Pancreas (tissue), 10 donors: ENCODE results near the gene ZNF800. TPM values are rescaled to one million over a fixed set of nuclear protein-coding genes. Genes with fewer than 3 reads are reported as not detected.

Source experiments
- ATAC-seq, 4 donors: fragments of 200-7000 bp; cut with Tn5 transposase; one replicate each; pipeline versions ENCODE4 v1.8.0 to v1.9.1; 2020; ENCODE audit warnings: mild to moderate bottlenecking in 4 of 4, moderate library complexity in 4 of 4
- DNase-seq, 6 donors: peaks; one replicate each; pipeline ENCODE4 v3.0.0-alpha.2; 2020
- FAIRE-seq: peaks from 2 replicates; lab custom pipeline; 2012; peaks lifted over from hg19 to GRCh38; lab: Jason Lieb, UNC
- H3K27ac ChIP-seq, 4 donors: fragments of 200-600 bp; sonication (generic); 1 replicate in 3 of 4; 2 replicates in 1 of 4; pipeline versions ENCODE4 v1.5.0 to v1.8.0; 2020
- H3K27me3 ChIP-seq, 4 donors: fragments of 200-600 bp; one replicate each; pipeline ENCODE4 v1.8.0; 2021
- H3K36me3 ChIP-seq, 3 donors: fragments of 200-600 bp; sonication (generic) in 1 of 3; one replicate each; pipeline versions ENCODE4 v1.5.0 to v1.8.0; 2020 to 2021
- H3K4me1 ChIP-seq, 3 donors: fragments of 200-600 bp; one replicate each; pipeline ENCODE4 v1.8.0; 2021
- H3K4me3 ChIP-seq, 4 donors: fragments of 200-600 bp; sonication (generic) in 2 of 4; one replicate each; pipeline versions ENCODE4 v1.5.0 to v1.8.0; 2020 to 2021
- H3K9me3 ChIP-seq, 4 donors: fragments of 200-600 bp; one replicate each; pipeline ENCODE4 v1.8.0; 2021
- CTCF ChIP-seq, 4 donors: fragments of 200-600 bp; sonication (generic) in 3 of 4; IDR thresholded peaks; one replicate each; pipeline versions ENCODE4 v1.5.0 to v1.8.0; 2021; ENCODE audit warnings: antibody characterized with exemption in 4 of 4
- WGBS, 2 donors: extraction: QIAGEN DNeasy Blood & Tissue Kit; methylation state at CpG; one replicate each; pipeline ENCODE4 v1.1.7; 2013; 5-methylcytosine and 5-hydroxymethylcytosine counted together
- intact Hi-C, 3 donors: fragments of 100-400 bp; cut with DNase I; formaldehyde crosslinking; loops; one replicate each; pipeline versions ENCODE4 v1.11.1 to v1.14.2; 2022
- polyA plus RNA-seq, 2 donors: library from polyadenylated mRNA; stranded (reverse); fragments of 200-250 nt; gene quantifications; one replicate each; pipeline ENCODE4 v1.2.3, GENCODE V29; 2013
- total RNA-seq, 6 donors: library from RNA; stranded (reverse); fragmentation: NEBNext Ultra II Directional in 4 of 6; extraction: Animal tissue kit (Norgen Biotek cat#: 25700) in 4 of 6; gene quantifications; one replicate each; pipeline versions ENCODE4 v1.2.1 to v1.2.4, GENCODE V29; 2021 to 2023
- donor health status: healthy with polysubstance abuse.
- donor health status: DM: no; HTN: no; CAD: no; lungs with moderate emphysema.
- donor health status: DM: no; HTN: no; CAD: no.
- donor health status: control.
- donor health status: control.
- donor health status: Bipolar disorder and iron deficiency.
- donor health status: DM: yes; HTN: yes; CAD: no.
- donor health status: DM: no; HTN: no; CAD: no.
- donor health status: DM: no; HTN: no; CAD: no.
- donor health status: DM: yes; HTN: yes; CAD: no.

The ZNF800 gene
- total and polyA plus RNA-seq, 8 donors = 6.0 to 19.7 (median 13.9) TPM

DNA sequence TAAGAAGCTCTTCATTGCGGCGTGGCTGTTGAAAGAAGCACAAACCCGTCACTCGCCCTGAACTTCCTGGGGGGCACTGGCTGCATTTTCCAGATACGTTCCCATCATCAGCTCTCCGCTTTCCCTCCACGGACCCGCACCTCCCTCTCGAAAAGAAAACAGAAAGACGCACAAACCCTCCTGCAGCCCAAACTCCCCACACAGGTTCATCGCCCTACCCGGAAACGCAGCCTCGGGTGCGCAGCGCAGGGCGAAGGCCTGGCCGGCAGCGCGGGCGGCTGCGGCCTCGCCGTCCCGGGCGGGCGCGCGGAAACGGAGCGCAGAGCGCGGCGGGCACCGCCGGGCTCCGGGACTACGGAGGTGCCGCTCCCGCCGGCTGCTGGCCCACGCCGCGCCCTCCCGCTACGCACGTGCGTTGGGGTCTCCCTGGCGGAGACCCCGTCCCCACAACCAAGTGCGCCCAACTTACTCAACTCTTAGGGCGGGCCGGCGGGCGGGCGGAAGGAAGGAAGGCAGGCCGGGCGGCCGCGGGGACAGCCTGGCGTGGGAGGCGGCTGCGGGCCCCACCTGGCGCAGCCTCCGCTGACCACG is 822 bp downstream of the ZNF800 start:
- no peaks in the 10 kb centered on the region for H3K36me3 ChIP-seq
- 0 to 1% methylated on average over 45 to 66 of the region's 66 CpGs for WGBS, 2 donors
- peak overlapping the region; percentile 84 to 98 (median 94) for H3K4me3 ChIP-seq
- ATAC-seq = peak; percentile 40 to 67 (median 52)
- peak in 4 of 6 donors; percentile 20 to 78 (median 40) for DNase-seq
- intact Hi-C loops = no loop called here
- H3K4me1 ChIP-seq = peaks cover 0 to 20% (median 18%) of the 10 kb centered on the region in 3 donors
- no peak for FAIRE-seq
- TF ChIP-seq CTCF (IDR thresholded peaks at IDR 0.05) = no peak
- H3K9me3 ChIP-seq = no peaks in the 10 kb centered on the region
- no peaks in the 10 kb centered on the region for H3K27me3 ChIP-seq
- H3K27ac ChIP-seq = peak overlapping the region; percentile 94 to 98 (median 95)

DNA sequence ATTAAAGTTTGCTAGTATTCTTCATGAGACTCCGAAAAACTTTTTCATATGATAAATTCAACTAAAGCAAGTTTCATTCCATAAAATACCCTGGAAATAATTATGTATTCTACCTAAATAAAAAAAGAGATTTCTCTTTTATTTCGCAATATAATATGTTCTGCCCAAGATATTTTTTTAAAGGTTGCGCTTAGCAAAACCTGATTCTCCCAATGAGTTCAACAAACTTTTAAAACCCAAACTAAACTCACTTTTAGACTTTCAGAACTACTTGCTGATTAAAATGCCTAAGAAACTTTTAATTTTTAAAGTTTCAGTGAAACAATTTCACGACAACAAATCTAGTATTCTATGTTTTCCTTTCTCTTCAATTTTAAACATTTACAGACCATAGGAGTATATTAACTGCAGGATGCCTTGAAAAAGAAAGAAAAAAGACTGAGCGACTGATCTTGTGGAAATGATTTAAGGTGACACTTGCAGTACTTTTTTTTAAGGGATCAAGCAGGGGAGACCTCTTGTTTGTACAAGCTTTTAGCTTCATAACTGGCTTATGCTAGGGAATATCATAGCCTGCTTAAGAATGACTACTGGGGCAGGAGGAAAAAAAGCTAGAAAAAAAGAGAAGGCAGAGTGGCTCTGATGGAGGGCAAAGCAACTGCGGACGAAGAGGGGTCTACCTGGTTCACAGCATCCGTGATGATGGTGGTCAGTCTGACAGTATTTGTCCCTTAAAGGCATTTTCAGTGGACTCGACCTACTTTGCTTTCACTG is 1.5 kb downstream of the ZNF800 start:
- peaks cover 0 to 25% (median 18%) of the 10 kb centered on the region in 3 donors for H3K4me1 ChIP-seq
- DNase-seq (no peak), ATAC-seq (no peak)

DNA sequence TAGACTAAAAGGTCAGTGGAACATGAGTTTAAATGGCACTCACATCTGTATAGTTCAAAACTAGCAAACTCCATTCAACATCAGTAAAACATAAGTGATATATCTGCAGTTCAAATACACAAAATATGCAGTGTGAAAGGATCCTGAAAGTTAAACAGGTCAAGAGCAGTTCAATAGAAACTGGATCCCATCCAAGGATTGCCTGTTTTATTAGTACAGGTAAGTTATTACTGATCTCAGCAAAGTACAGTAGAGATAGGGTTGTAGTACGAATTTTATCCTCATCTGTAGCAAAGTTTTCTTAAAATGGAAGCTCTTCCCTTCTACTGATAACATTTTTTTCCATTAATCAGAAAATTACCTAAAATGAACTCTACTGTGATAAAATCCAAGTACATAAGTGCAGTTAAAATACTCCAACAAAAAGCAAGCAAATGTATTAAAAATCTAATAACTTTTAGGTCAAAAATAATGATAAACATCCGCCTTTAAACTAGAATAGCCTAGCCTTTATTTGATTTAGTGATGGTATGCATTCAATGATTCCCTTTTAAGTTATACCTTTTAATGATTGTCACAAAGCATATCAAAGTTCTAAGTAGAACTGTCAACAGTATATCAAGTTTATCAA is 2.2 kb downstream of the ZNF800 start:
- DNase-seq = no peak

More for the DNA sequence above, 1.5 kb downstream of the ZNF800 start:
- no peak for TF ChIP-seq CTCF (IDR thresholded peaks at IDR 0.05)
- 34 to 35% methylated on average over 9 of the region's 9 CpGs for WGBS, 2 donors
- intact Hi-C loops = no loop called here
- H3K27me3 ChIP-seq = no peaks in the 10 kb centered on the region
- H3K9me3 ChIP-seq = no peaks in the 10 kb centered on the region
- FAIRE-seq = no peak
- peak overlapping the region; percentile 84 to 98 (median 94) for H3K4me3 ChIP-seq
- peak overlapping the region in 3 of 4 donors; percentile 94 to 98 (median 96) for H3K27ac ChIP-seq
- H3K36me3 ChIP-seq = no peaks in the 10 kb centered on the region

DNA sequence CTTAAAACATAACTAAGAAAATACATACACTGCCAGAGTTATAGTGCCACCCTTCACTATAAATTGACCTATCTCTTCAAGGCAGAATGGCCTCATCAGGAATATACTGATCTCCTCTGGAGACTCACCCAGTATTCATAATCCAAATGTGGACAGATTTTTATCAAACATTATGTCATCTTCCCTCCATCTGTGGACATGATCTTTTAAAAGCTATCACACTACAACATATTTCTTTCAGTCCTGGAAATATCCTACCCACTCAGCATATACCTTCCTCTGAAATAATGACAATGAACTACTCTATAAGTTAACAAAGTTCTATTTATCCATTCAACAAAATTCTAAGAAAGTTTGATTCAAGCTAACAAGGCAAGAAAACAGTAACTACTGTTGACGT is 3.2 kb downstream of the ZNF800 start:
- H3K27me3 ChIP-seq = no peaks in the 10 kb centered on the region
- no peak for TF ChIP-seq CTCF (IDR thresholded peaks at IDR 0.05)
- no peak for ATAC-seq
- no peaks in the 10 kb centered on the region for H3K36me3 ChIP-seq
- H3K4me3 ChIP-seq = no peak overlapping the region
- H3K9me3 ChIP-seq = no peaks in the 10 kb centered on the region
- peaks cover 0 to 25% (median 18%) of the 10 kb centered on the region in 3 donors for H3K4me1 ChIP-seq
- WGBS, 2 donors = 77 to 88% methylated on average over 1 of the region's 1 CpG
- FAIRE-seq = no peak
- intact Hi-C loops = loop anchor here in 1 of 3 donors (5.0 kb wide), 1 partner anchor 198 kb away; the partner anchor contains the start of genes ARF5 and GCC1
- no peak overlapping the region for H3K27ac ChIP-seq
- DNase-seq = no peak

More for the DNA sequence above, 2.2 kb downstream of the ZNF800 start:
- ATAC-seq = no peak
- no peak for FAIRE-seq
- H3K36me3 ChIP-seq = no peaks in the 10 kb centered on the region
- H3K27ac ChIP-seq = no peak overlapping the region
- H3K4me3 ChIP-seq = peak overlapping the region in 2 of 4 donors; percentile 84 to 96
- peaks cover 0 to 25% (median 18%) of the 10 kb centered on the region in 3 donors for H3K4me1 ChIP-seq
- H3K9me3 ChIP-seq = no peaks in the 10 kb centered on the region
- 41 to 47% methylated on average over 2 of the region's 2 CpGs for WGBS, 2 donors
- no peaks in the 10 kb centered on the region for H3K27me3 ChIP-seq
- intact Hi-C loops = no loop called here
- no peak for TF ChIP-seq CTCF (IDR thresholded peaks at IDR 0.05)
